Hypothalamus (tissue), 51 donors: ENCODE measurements around the gene MXRA8.
"Not testable (repeated sequence)": the region's sequence is repeated elsewhere in the genome, so short reads cannot be mapped to it uniquely, and the experiment has no call there.

Source experiments
- DNase-seq, 51 donors: peaks; one replicate each; lab custom pipeline; 2025; lab: John Stamatoyannopoulos, UW

Gene MXRA8

DNA sequence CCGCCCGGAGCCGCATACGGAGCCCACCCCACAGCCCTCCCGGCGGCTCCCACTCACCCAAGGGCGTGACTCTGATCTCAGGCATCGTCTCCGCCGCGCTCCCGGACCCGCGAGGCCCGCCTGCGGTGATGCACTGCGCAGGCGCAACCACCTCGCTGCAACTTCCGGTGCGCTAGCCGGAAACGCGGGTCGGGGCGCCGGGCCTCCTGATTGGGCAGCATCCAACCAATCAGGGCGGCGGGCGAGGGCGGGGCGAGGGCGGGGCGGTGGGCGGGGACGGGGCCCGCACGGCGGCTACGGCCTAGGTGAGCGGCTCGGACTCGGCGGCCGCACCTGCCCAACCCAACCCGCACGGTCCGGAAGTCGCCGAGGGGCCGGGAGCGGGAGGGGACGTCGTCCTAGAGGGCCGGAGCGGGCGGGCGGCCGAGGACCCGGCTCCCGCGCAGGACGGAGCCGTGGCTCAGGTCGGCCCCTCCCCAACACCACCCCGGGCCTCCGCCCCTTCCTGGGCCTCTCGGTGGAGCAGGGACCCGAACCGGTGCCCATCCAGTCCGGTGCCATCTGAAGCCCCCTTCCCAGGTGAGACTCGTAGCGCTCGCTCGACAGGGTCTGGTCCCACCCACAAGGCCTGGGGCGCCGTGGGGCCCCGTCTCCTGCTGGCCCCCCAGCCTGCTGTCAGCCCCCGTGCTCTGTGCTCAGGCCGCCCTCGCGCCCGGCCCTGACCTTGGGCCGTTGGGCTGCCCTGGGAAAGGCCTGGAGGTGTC lies 33.6 kb downstream of the MXRA8 start, which contains the start of the genes CPTP and INTS11:
CPTP (plus strand) TSS at position 279 of the 764 bp plus-strand sequence. CDS start 2,109 bp downstream, outside the sequence.
INTS11 (minus strand) TSS at position 137 of the 764 bp plus-strand sequence; CDS start at position 85, 52 bp downstream.
- peak; percentile 50 to 96 (median 86) for DNase-seq

DNA sequence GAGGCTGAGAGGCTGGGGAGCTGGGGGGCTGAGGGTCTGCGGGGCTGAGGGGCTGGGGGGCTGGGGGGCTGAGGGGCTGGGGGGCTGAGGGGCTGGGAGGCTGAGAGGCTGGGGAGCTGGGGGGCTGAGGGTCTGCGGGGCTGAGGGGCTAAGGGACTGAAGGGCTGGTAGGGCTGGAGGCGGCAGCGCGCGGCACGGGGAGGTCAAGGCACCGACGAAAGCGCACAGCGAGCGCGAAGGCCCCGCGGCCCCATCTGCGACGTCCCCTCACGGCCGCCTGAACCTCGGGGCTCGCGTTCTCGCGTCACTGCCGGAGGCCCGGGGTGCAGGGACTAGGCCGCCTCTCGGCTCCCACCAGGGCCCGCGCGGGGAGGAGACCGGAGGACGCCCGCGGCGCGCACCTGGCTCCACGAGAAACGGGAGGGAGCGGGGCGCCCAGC lies 34.3 kb downstream of the MXRA8 start:
- no peak for DNase-seq

DNA sequence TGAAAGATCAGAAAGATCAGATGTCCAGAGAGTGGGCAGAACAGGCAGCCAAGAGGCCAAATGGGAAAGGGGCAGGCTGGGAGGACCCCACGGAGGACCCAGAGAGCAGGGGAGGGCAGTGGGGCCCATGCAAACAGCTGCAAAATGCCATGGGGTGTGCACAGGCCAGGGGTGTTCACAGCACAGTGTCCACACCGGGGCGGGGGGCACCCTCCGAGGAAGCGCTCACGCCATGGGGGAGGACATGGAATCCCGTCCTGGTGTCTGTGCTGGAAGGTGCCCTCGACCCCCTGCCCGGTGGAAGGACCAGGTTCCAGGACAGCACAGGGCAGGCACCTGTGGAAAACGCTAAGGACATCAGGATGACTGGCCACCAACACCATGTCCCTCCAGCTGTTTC lies 35.4 kb downstream of the MXRA8 start:
- DNase-seq, result no peak

DNA sequence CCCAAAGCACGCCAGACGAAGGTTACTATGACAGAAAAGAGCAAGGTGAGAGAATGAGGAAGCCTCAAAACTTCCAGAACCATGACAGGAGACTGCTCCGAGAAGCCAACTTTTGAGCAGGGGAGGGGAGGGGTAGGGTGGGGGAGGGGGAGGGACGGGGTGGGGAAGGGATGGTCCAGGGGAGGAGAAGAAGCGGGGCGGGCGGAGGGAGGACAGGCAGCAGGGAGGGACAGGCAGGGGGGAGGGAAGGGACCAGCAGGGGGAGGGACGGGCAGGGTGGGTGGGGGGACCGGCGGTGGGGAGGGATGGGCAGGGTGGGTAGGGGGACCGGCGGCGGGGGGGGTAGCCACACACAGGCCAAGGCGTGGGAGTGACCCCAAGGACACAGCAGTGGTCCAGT lies 35.9 kb downstream of the MXRA8 start:
- DNase-seq, result no peak

DNA sequence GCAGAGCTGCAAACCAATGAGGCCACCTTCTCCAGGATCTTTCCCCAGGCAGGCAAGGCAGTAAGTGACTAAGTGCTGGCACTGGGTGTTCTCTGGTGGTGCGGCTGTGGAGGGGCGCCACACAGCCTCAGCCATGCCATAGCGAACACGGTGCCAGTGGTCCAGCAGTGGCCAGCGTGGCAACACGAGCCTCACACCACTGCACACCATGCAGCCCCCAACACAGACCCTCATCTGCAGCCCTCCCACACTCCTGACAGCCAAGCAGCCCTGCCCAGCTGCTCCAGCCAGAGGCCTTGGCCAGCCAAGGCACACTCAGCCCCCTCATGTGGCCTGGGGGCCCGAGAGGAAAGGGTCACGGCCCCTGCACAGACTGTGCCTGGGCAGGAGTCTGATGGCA lies 36.9 kb downstream of the MXRA8 start:
- DNase-seq, result no peak

DNA sequence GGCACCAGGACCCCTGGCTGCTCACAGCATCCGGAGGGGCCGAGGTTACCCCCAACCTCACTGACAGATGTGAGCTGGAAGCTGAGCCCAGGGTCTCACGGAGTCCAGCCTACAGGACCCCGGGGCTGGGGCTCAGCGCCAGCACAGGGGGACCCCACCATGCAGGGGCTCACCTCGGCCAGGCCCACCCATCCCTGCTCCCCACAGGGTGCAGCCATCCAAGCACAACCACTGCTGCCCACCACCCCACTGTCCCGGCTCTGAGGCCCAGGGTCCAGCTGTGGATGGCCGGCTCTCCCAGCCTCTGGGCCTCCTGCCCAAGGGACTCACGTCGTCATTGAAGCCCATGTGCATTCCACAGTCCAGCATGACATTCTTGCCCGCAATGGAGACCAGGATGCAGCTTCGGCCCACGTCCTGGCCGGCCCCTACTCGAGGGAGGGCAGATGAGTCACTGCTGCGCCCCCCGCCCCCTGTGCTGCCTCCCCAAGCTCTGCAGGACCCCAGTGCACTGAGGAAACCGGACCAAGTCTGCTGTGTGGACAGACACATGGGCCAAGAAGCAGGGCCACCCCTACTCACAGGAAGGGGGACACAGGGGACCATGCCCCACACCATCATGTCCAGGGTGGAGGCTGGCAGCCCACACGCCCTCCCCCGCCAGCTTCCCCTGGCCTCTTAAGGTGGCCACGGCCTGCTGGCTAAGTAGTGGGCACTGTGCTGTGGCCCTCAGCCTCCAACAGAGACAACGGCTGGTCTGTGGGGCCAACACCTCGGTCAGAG lies 37.5 kb downstream of the MXRA8 start:
- no peak for DNase-seq

- DNase-seq, result no peak
These were observed 38.8 kb downstream of the MXRA8 start for GRCh38 chr1:1319646-1319941.

- DNase-seq, result no peak
These were observed 39.3 kb downstream of the MXRA8 start for GRCh38 chr1:1318777-1319645.

DNA sequence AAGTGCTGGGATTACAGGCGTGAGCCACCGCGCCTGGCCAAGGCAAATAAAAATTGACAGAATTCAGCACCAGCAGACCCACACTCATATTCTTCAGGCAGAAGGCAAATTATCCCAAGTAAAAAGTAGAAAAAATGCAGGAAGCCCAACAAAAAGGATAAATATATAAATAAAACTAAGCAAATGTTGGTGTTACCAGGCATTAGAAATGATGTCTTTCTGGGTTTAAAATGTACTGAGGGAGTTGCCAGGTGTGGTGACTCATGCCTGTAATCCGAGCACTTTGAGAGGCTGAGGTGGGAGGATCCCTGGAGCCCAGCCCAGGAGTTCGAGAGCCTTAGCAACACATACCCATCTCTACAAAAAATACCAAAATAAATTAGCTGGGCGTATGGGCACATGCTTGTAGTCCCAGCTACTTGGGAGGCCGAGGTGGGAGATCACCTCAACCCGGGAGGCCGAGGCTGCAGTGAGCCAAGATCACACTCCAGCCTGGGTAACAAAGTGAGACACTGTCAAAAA lies 40.2 kb downstream of the MXRA8 start:
- DNase-seq, result peak in 8 of 51 donors; percentile 17 to 61 (median 32)

DNA sequence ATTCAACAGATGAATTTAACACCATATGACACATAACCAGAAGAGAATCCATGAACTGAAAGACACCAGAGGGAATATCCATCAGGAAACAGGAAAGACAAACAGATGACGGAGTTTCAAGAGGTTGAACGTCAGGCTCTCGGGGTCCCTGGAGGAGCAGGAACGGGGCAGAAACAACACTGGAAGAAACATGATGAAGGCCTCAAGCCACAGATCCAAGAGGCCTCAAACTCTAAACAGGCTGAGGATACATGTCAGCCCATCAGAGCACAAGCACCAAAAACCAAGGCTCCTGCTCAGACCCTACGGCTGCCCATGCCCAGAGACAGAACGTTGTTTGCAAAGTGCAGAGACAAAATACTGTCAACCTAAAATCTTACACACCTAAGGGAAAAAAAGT lies 40.9 kb downstream of the MXRA8 start:
- no peak for DNase-seq

- DNase-seq, result not testable (repeated sequence)
These were observed 42.2 kb downstream of the MXRA8 start for GRCh38 chr1:1316199-1316598.

DNA sequence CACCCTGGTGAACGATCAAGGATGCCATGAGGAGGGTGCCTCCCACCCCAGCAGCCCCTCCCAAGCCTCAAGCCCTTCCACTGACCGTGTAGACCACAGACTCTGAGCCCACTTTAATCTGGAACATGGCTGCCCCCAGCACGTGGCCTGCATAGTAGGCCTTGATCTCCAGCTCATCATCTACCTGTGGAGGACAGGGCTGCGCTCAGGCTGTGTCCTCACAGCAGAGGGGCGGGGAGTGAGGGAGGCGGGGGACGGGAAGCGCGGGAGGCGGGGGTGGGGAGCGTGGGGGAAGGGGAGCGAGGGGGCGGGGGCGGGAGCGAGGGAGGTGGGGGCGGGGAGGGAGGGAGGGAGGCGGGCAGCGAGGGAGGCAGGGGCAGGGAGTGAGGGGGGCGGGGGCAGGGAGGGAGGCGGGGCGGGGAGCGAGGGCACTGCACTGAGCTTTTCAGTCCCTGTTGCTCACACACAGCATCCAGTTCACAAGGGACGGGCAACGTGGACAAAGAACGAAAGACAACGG lies 42.9 kb downstream of the MXRA8 start:
- no peak for DNase-seq

GRCh38 chr1:1314678-1315335 lies 43.5 kb downstream of the MXRA8 start:
- no peak for DNase-seq

- DNase-seq, result no peak
These were observed 44.1 kb downstream of the MXRA8 start for GRCh38 chr1:1314237-1314586.

- no peak for DNase-seq
These were observed 44.7 kb downstream of the MXRA8 start for GRCh38 chr1:1313500-1314236.

- no peak for DNase-seq
These were observed 45.7 kb downstream of the MXRA8 start for GRCh38 chr1:1312450-1313314.

DNA sequence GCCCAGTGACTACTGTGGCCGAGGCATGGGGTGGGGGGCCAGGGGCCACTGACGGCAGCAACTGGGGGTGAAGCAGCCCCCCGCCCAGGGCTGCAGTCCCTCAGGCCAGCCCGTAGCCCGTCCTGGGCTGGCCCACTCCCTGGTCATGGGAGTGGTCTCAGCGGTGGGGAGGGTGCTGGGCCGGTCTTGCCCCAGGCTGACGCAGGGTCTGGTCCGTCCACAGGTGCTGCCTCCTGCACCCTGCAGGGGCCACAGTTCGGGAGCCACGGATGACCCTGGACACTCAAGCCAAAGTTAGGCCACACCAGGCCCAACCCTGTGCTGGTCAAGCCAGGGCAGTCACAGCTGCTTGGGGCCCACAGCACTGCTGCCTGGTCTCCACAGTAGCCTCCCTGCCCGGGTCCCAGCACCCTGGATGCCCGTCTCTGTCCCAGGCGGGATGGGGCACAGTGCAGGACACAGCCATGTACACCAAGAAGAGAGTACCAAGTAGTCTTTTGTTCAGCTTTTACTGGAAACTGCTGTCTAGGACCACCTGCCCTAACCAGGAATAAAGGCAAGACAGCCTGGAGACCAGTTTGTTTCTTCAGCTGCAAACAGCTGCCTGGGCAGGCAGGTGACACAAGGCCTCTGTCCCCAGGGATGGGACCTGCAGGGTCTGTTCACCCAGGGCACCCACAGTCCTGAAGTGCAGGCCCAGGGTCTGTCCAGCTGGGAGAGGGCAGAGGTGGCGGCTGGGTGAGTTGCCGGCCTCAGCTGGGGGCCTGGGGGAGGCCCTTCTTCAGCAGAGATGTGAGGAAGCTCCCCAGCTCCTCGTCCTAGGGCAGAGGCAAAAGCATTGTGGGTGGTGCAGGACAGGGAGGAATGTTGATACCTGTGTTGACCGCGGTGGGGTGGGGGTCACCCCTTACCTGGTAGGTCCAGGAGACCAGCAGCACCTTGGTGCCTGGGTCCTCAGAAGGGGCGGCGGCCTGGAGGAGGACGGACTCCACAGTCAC lies 46.9 kb downstream of the MXRA8 start:
- no peak for DNase-seq
